ENCODE data around the gene MLANA.

DNA sequence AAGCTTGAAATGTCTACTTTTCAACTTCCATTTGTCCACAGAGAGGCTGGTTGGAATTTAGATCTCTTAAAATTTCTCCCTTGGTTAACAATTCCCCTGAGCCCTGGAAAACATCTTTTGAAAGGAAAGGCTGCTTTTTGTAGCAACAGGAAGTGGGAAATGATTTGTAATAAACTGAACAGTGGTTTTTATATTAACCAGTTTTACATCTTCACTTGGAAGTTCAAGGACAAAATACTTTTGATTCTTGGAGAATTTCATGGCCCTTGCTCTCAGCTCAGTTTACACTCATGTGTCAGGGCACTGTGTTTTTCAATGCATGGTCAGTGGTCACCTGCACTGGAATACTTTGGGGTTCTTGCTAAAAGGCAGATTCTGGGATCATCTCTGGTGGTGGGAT is 9.9 kb downstream of the MLANA start:
- TF ChIP-seq, protein P1, sequence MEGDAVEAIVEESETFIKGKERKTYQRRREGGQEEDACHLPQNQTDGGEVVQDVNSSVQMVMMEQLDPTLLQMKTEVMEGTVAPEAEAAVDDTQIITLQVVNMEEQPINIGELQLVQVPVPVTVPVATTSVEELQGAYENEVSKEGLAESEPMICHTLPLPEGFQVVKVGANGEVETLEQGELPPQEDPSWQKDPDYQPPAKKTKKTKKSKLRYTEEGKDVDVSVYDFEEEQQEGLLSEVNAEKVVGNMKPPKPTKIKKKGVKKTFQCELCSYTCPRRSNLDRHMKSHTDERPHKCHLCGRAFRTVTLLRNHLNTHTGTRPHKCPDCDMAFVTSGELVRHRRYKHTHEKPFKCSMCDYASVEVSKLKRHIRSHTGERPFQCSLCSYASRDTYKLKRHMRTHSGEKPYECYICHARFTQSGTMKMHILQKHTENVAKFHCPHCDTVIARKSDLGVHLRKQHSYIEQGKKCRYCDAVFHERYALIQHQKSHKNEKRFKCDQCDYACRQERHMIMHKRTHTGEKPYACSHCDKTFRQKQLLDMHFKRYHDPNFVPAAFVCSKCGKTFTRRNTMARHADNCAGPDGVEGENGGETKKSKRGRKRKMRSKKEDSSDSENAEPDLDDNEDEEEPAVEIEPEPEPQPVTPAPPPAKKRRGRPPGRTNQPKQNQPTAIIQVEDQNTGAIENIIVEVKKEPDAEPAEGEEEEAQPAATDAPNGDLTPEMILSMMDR (IDR thresholded peaks at IDR 0.05): no peak
- TF ChIP-seq POLR2AphosphoS5 (IDR thresholded peaks at IDR 0.05): no peak

Data from breast epithelium (tissue), 3 donors.